GM12873 (cell line): ENCODE measurements around the gene TGDS.

Source experiments
- TF ChIP-seq, protein P1 (sequence below): IDR thresholded peaks from 2 replicates; pipeline ENCODE4 v1.5.1; 2012; ENCODE audit warnings: low read depth, mild to moderate bottlenecking, moderate library complexity, low read length, control low read depth; ENCODE audit not compliant: insufficient read depth; ENCODE audit errors: missing control alignments

TGDS gene

DNA sequence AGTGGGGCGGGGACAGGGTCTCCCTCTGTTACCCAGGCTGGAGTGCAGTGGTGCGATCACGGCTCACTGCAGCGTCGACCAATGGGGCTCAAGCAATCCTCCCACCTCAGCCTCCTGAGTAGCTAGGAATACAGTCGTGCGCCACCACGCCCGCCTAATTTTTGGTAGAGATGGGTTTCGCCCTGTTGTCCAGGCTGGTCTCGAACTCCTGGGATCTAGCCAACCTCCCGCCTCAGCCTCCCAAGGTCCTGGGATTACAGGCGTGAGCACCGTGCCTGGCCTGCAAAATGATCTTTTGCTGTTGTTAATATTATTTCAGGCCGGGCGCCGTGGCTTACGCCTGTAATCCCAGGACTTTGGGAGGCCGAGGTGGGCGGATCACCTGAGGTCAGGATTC, 621 bp upstream of the TGDS start:
- TF ChIP-seq, protein P1, sequence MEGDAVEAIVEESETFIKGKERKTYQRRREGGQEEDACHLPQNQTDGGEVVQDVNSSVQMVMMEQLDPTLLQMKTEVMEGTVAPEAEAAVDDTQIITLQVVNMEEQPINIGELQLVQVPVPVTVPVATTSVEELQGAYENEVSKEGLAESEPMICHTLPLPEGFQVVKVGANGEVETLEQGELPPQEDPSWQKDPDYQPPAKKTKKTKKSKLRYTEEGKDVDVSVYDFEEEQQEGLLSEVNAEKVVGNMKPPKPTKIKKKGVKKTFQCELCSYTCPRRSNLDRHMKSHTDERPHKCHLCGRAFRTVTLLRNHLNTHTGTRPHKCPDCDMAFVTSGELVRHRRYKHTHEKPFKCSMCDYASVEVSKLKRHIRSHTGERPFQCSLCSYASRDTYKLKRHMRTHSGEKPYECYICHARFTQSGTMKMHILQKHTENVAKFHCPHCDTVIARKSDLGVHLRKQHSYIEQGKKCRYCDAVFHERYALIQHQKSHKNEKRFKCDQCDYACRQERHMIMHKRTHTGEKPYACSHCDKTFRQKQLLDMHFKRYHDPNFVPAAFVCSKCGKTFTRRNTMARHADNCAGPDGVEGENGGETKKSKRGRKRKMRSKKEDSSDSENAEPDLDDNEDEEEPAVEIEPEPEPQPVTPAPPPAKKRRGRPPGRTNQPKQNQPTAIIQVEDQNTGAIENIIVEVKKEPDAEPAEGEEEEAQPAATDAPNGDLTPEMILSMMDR = no peak

DNA sequence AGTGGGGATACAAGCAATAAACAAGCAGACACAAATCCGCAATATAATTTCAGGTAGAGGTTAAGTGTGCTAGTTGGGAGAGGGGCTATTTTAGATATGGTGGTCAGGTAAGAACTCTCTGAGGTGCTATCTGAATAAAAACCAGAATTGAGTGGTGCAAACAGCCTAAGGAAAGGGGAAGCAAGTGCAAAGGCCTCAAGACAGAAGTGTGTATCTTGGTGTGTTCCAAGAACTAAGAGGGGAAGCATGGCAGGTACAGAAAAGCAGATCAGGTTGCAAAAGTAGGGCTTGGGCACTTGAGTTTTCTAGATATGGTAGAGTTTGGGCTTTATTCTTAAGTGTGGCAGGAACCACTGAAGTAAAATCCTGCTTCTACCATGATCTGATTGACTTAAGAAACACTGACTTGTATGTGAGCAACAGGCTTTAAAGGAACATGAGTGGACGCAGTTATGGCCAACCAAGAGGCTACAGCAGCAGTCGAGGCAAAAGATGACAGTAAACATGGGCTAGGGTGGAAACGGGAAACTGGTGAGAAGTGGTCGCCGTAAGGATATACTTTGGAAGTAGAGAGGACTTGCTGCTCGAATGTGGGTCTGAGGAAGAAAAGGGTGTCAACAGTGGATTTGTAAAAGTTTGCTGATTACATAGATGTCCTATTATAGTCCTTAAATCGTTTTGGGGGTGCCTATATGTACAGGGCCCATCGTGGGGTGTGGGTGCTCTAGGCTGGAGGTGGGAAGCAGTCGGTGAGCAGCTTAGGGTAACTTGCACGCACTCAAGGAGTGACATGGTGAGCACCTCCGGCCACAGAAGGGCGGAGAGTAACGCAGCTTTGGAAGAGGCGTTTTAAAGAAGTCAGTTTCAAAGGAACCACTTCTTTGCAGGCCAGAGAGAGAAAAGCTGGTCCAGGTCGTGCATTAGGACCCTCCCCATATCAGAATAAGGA, 677 bp downstream of the TGDS start:
- TF ChIP-seq, protein P1 = no peak

DNA sequence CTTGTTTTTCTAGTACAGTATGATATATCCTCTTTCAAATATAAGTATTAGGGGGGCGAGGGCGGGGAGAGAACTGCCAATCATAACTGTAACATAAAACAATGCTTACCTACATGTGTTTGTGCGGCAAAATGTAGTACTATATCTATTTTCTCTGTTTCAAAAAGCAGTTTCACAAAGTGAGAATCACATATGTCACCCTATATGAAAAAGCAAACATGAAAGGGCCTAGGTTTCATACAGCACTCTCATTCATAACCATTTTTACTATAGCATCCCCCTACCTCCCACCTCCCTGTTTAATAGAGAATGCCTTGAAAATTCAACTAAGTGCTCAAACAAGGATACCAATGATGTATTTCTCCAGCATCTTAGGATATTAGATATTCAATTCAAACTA, 5.2 kb downstream of the TGDS start:
- TF ChIP-seq, protein P1 = no peak

DNA sequence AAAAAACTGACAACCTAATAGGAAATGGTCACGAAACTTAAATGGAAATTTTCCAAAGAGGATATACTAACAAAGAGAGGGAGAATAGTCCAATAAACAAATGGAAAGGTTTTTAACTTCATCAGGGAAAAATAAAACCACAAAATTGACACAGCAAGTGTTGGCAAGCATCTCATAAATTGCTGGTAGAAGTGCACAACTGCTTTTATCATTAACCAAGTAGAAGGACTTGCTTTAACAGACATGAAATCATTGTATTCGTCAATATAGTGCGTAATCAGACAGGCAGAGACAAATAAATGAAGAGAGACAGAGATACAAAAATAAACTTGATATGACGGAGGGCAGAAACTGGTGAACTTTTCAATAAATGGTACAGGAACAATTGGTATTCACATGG, 7.4 kb downstream of the TGDS start:
- TF ChIP-seq, protein P1 = no peak

DNA sequence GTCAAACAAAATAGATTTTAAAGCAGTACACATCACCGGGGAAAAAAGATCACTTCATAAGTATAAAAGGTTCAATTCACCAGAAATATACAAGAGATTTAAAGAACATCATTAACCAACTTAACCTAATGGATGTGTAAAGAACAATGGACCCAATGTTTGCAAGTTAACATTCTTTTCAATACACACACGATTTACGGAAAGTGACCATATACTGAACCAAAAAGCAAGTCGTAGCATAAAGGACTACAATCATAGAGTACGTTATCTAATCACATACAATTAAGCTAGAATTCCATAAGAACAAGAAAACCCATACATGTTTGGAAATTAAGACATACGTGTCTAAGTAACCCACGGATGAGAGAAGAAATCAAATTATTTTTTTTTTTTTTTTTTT, 9.6 kb downstream of the TGDS start:
- TF ChIP-seq, protein P1 = no peak

DNA sequence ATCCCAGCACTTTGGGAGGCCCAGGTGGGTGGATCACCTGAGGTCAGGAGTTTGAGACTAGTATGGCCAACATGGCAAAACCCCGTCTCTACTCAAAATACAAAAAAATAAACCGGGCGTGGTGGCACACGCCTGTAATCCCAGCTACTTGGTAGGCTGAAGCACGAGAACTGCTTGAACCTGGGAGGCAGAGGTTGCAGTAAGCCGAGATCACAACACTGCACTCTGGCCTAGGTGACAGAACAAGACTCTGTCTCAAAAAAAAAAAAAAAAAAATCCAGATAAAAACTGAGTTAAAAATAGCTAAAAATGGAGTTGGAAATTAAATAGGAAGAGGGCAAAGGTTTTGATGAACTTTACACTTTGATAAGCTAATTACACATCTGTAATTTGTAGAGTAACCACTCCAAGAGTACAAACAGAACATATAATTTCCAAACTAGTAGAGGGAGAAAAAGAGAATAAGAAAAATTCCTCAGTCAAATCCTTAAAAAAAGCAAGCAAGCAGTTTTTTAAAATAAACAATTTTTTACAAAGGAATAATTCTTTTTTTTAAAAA, 10.3 kb downstream of the TGDS start:
- TF ChIP-seq, protein P1 = no peak

DNA sequence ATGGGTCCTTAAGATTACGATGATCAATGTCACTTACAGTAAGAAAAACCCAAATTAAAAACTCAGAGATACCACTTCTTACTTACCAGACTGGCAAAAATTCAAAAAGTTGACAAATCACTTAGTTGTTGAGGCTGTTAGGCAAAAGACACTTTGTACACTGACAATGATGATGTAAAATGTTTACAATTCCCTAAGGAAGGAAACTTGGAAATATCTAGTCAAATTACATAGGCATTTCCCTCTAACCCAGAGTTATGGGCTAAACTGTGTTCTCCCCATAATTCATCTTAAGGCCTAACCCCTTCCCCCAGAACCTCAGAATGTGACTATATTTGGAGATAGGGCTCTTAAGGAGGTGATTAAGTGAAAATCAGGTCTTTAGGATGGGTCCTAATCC, 12.0 kb downstream of the TGDS start:
- TF ChIP-seq, protein P1 = no peak
